Panc1 (cell line): ENCODE data around the gene SHROOM3. TPM values are rescaled to one million over a fixed set of nuclear protein-coding genes. Genes with fewer than 3 reads are reported as not detected.

Experiments used
- ATAC-seq: fragments of 200-7000 bp; cut with Tn5 transposase; 2 replicates; pipeline ENCODE4 v1.9.1; 2020; ENCODE audit warnings: mild to moderate bottlenecking, moderate library complexity
- BruUV-seq: library from RNA; stranded (reverse); fragments of 400-500 nt; replicated peaks from 2 replicates; lab custom pipeline; 2021; lab: Mats Ljungman, UMichigan
- CTCF ChIA-PET: fragments of 300-600 bp; sonication (Branson Sonifier 250); formaldehyde crosslinking; loops from one replicate; lab custom pipeline; 2022; ENCODE audit warnings: antibody characterized with exemption; lab: Charles Lee
- POLR2A ChIA-PET: fragments of 300-600 bp; sonication (Branson Sonifier 250); formaldehyde crosslinking; loops from one replicate; lab custom pipeline; 2022; ENCODE audit warnings: antibody characterized with exemption; lab: Charles Lee
- DNase-seq: peaks from one replicate; pipeline ENCODE4 v3.0.0-alpha.2; 2010; ENCODE audit warnings: low read depth, low spot score
- H3K27ac ChIP-seq: 2 replicates; pipeline ENCODE4 v1.5.1; 2011; ENCODE audit warnings: mild to moderate bottlenecking, low read length, inconsistent platforms
- H3K27me3 ChIP-seq: fragments of 200-500 bp; sonication (Bioruptor generic); 2 replicates; pipeline ENCODE4 v1.6.0; 2014; ENCODE audit warnings: low read length, inconsistent platforms; ENCODE audit not compliant: control insufficient read depth, insufficient read depth
- H3K36me3 ChIP-seq: fragments of 200-500 bp; sonication (Bioruptor generic); 2 replicates; pipeline ENCODE4 v1.5.1; 2014; ENCODE audit warnings: inconsistent platforms, mild to moderate bottlenecking, low read length, moderate library complexity; ENCODE audit not compliant: control insufficient read depth, insufficient read depth
- H3K4me1 ChIP-seq: 2 replicates; pipeline ENCODE4 v1.5.1; 2011; ENCODE audit warnings: inconsistent platforms, mild to moderate bottlenecking, low read length, moderate library complexity; ENCODE audit not compliant: control insufficient read depth, insufficient read depth
- H3K4me3 ChIP-seq, 2 experiments: 2 replicates each; pipeline ENCODE4 v1.5.1; 2011 to 2012; ENCODE audit warnings: low read depth in 2 of 2, low read length in 2 of 2, mild to moderate bottlenecking in 2 of 2, inconsistent platforms in 1 of 2, moderate library complexity in 1 of 2
- H3K9me3 ChIP-seq: fragments of 200-500 bp; sonication (Bioruptor generic); 2 replicates; pipeline ENCODE4 v1.5.1; 2014; ENCODE audit warnings: low read depth, mild to moderate bottlenecking, inconsistent platforms, low read length, moderate library complexity; ENCODE audit not compliant: control insufficient read depth, insufficient read depth
- CTCF ChIP-seq: fragments of 450-650 bp; IDR thresholded peaks from 2 replicates; pipeline ENCODE4 v1.5.1; 2017; ENCODE audit warnings: mild to moderate bottlenecking
- POLR2AphosphoS5 ChIP-seq: IDR thresholded peaks from 2 replicates; pipeline ENCODE4 v1.6.1; 2012; ENCODE audit warnings: mild to moderate bottlenecking, low read depth, low read length, moderate library complexity
- REST ChIP-seq, 2 experiments: IDR thresholded peaks; 2 replicates each; pipeline ENCODE4 v1.6.1; 2011 to 2012; ENCODE audit warnings: low read depth in 2 of 2, control low read depth in 1 of 2, low read length in 1 of 2, mild to moderate bottlenecking in 1 of 2, moderate library complexity in 1 of 2; ENCODE audit not compliant: insufficient read depth in 1 of 2
- SIN3A ChIP-seq: IDR thresholded peaks from 2 replicates; pipeline ENCODE4 v1.6.1; 2012; ENCODE audit warnings: low read depth, mild to moderate bottlenecking, low read length, moderate library complexity, borderline replicate concordance; ENCODE audit not compliant: insufficient read depth
- TCF7L2 ChIP-seq: IDR thresholded peaks from 2 replicates; pipeline ENCODE4 v1.6.1; 2011; ENCODE audit warnings: mild to moderate bottlenecking, low read depth, low read length, inconsistent platforms
- in situ Hi-C: cut with HindIII; loops from 2 replicates; pipeline ENCODE4 v1.10.0; 2016; ENCODE audit warnings: low sequenced_read_pairs, low pct_unique_long_range_greater_than_20kb
- intact Hi-C: fragments of 100-400 bp; cut with micrococcal nuclease; formaldehyde crosslinking; loops from one replicate; pipeline ENCODE4 v1.10.0; 2022; ENCODE audit not compliant: unreplicated experiment
- total RNA-seq: library from RNA; stranded (reverse); gene quantifications from one replicate; pipeline ENCODE4 v1.2.1, GENCODE V29; 2021; ENCODE audit not compliant: unreplicated experiment

The SHROOM3 gene
- total RNA-seq, 1 experiment from 2014 or later: 7.2 TPM

- H3K4me3 ChIP-seq: no peak overlapping the region
- CTCF ChIA-PET: interaction anchor here (0.6 to 0.7 kb wide), 2 partner anchors 10 to 73 kb away, joined by 3 to 7 read pairs; no protein-coding TSS in a partner anchor
- H3K36me3 ChIP-seq: no peaks in the 10 kb centered on the region
- no peaks in the 10 kb centered on the region for H3K27me3 ChIP-seq
- H3K27ac ChIP-seq: no peak overlapping the region
- no peaks in the 10 kb centered on the region for H3K9me3 ChIP-seq
- ATAC-seq: no peak
- no peak for TF ChIP-seq TCF7L2
- TF ChIP-seq CTCF: no peak
- no peak for TF ChIP-seq POLR2AphosphoS5
- TF ChIP-seq REST (IDR thresholded peaks at IDR 0.05; ENCODE audit: insufficient read depth in 1 of 2, low read depth in 2 of 2, low read length in 1 of 2): no peak
- TF ChIP-seq SIN3A: no peak
- no peak for DNase-seq
- POLR2A ChIA-PET: no interaction called here
- in situ Hi-C loops (no loop called here), intact Hi-C loops (no loop called here)
- peaks cover 5% of the 10 kb centered on the region; the same call in 1 of the 2 replicates for H3K4me1 ChIP-seq
- no TSS peak for BruUV-seq
These were observed 337.6 kb downstream of the SHROOM3 start for GRCh38 chr4:76772498-76773106.

GRCh38 chr4:76773766-76774165 is 338.7 kb downstream of the SHROOM3 start:
- H3K27me3 ChIP-seq: no peaks in the 10 kb centered on the region
- ChIA-PET CTCF (no interaction called here), POLR2A (interaction anchor here (0.6 kb wide), 1 partner anchor 114 kb away, joined by 9 read pairs; no protein-coding TSS in a partner anchor)
- in situ Hi-C loops (no loop called here), intact Hi-C loops (no loop called here)
- no peaks in the 10 kb centered on the region for H3K9me3 ChIP-seq
- no TSS peak for BruUV-seq
- H3K4me1 ChIP-seq: no peaks in the 10 kb centered on the region
- TF ChIP-seq CTCF (no peak), POLR2AphosphoS5 (no peak), REST (IDR thresholded peaks at IDR 0.05; ENCODE audit: insufficient read depth in 1 of 2, low read depth in 2 of 2, low read length in 1 of 2) (no peak), SIN3A (no peak), TCF7L2 (no peak)
- H3K36me3 ChIP-seq: no peaks in the 10 kb centered on the region
- DNase-seq (no peak), ATAC-seq (no peak)
- no peak overlapping the region for H3K27ac ChIP-seq
- H3K4me3 ChIP-seq: no peak overlapping the region
